NB4 (cell line): ENCODE data around the gene TECRL.

Experiments used
- CTCF ChIP-seq: IDR thresholded peaks from one replicate; pipeline ENCODE4 v1.5.1; 2012; ENCODE audit warnings: low read depth, low read length
- MYC ChIP-seq: IDR thresholded peaks from 2 replicates; pipeline ENCODE4 v1.6.1; 2011; ENCODE audit warnings: low read depth, low read length
- POLR2A ChIP-seq: IDR thresholded peaks from 2 replicates; pipeline ENCODE4 v1.6.1; 2011; ENCODE audit warnings: mild to moderate bottlenecking; ENCODE audit not compliant: insufficient read length; ENCODE audit errors: extremely low read depth

DNA sequence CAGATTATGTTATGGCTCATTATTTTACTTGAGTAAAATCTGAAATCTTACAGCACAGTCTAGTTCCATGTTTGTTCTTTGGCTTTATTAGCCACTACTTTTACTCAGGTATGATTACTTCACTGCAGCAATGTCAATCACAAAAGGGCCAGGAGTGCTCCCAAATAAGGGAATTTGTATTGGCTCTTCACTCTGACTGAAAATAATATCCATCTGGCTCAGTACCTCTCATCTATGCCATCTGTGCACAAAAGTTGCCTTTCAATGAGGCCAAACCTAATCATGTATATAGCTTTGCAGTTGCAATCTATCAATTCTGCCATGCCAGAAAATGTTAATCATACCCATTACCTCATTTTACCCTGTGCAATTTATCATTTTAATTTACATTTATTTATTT is 161.1 kb downstream of the TECRL start:
- TF ChIP-seq CTCF (no peak), POLR2A (no peak), MYC (no peak)
